Body of pancreas (tissue), 4 donors: ENCODE results near the gene LTC4S.

Experiments
- POLR2A ChIP-seq, 3 donors: fragments of 450-650 bp; IDR thresholded peaks; one replicate each; pipeline ENCODE4 v1.6.1; 2016; ENCODE audit warnings: antibody characterized with exemption in 3 of 3, mild to moderate bottlenecking in 2 of 3
- TF ChIP-seq, protein P1 (sequence below), 7 experiments: fragments of 450-650 bp in 4 of 7; fragments of 200-600 bp in 3 of 7; sonication (generic) in 3 of 7; IDR thresholded peaks; one replicate each; pipeline ENCODE4 v1.5.1; 2016 to 2019; ENCODE audit warnings: antibody characterized with exemption in 7 of 7

DNA sequence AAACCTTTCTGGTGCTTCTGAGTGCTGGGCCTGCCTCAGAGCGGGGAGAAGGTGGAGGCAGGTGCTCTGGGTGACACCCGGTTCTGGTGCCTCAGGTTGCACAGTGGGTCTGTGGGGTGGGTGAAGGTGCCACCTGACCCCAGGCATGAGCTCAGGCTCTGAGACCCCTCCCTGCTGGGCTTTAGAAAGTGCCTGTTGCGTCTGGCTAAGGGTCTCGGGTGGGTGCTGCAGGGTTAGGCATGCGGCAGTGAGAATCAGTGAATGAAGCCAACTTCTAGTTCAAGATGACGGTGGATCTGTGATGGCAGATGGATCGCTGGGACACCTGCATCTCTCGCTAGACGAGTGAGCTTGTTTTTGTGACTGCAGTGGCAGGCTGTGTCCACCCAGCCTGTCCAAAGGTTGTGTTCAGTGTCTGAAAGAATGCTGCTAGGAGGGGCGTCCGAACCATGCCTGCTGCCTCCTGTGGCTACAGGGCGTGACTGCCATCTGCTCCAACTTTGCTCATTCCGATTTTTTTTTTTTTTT, 31.9 kb downstream of the LTC4S start:
- TF ChIP-seq, protein P1, sequence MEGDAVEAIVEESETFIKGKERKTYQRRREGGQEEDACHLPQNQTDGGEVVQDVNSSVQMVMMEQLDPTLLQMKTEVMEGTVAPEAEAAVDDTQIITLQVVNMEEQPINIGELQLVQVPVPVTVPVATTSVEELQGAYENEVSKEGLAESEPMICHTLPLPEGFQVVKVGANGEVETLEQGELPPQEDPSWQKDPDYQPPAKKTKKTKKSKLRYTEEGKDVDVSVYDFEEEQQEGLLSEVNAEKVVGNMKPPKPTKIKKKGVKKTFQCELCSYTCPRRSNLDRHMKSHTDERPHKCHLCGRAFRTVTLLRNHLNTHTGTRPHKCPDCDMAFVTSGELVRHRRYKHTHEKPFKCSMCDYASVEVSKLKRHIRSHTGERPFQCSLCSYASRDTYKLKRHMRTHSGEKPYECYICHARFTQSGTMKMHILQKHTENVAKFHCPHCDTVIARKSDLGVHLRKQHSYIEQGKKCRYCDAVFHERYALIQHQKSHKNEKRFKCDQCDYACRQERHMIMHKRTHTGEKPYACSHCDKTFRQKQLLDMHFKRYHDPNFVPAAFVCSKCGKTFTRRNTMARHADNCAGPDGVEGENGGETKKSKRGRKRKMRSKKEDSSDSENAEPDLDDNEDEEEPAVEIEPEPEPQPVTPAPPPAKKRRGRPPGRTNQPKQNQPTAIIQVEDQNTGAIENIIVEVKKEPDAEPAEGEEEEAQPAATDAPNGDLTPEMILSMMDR (IDR thresholded peaks at IDR 0.05): peak in 1 of 7 experiments; percentile 4
- no peak for TF ChIP-seq POLR2A (IDR thresholded peaks at IDR 0.05)
